Ramos (cell line): ENCODE results near the gene RASSF3.
"Not testable (repeated sequence)": the region's sequence is repeated elsewhere in the genome, so short reads cannot be mapped to it uniquely, and the experiment has no call there.

Source experiments
- in situ Hi-C: fragments of 300-500 bp; cut with MboI; formaldehyde crosslinking; loops from one replicate; pipeline ENCODE4 v1.14.3; 2022; ENCODE audit warnings: low sequenced_read_pairs; ENCODE audit not compliant: unreplicated experiment

The RASSF3 gene

GRCh38 chr12:64595863-64596793 is 14.2 kb upstream of the RASSF3 start:
- in situ Hi-C loops = no loop called here

- in situ Hi-C loops = no loop called here
These were observed 11.5 kb upstream of the RASSF3 start for GRCh38 chr12:64598831-64599230.

GRCh38 chr12:64600164-64600561 is 10.1 kb upstream of the RASSF3 start:
- in situ Hi-C loops = no loop called here

DNA sequence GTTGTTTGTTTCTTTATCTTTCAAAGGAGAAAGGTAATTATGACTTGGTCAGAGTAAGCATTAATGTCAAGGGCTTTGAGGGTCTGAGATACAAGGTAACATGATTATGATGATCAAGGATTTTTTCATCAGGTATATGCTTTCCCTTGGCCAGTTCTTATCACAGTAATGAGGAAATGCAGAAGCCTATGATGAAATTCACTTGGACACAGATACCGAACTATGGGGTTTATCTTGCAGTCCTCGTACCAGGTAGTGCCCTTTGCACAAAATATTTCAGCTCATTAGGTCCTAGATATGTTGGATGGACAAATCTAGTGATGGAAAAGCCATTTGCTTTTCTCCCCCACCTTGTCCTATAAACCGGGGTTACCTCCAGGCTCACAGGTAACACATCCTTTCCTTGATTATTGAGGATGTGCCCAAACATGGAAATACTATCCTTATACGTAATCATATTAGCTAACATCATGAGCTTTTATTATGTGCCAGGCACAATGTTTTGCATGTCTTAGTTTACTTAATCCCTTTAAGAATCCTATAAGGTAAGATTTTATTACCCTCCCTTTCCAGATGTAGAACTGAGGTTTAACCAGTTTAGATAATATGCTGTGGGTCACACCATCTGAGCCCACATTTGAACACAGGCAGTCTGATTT is 7.0 kb upstream of the RASSF3 start:
- in situ Hi-C loops = no loop called here

DNA sequence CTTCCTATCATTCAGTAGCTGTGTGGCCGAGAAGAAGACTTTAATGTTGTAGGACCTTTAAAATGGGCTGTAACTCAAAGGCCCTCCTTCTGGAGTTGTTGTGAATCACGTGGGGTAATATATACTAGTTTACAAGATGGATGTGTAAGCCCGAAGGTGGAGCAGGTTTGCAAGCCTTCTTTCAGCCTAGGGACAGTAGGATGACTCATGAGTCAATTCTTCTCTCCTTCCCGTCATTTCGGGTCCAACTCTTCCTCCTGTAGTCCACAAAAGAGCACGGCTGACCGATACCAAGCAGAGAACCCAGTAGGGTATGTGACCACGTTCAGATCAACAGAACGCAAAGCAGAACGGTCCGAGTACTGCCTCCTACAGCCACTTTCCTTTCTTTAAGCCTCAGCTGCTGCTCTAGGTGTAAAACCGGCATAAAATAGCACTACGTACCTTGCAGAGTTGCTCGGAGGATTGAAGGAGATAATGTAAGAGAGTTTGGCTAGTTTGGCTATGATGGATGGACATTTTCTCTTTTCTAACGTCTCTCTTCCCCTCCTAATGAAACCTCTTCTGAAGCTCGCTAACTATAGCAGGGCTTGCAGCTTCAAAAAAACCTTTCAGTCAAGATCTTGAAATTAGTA is 1.3 kb upstream of the RASSF3 start:
- in situ Hi-C loops = no loop called here

- in situ Hi-C loops = no loop called here
These were observed 688 bp upstream of the RASSF3 start for GRCh38 chr12:64609536-64610078.

DNA sequence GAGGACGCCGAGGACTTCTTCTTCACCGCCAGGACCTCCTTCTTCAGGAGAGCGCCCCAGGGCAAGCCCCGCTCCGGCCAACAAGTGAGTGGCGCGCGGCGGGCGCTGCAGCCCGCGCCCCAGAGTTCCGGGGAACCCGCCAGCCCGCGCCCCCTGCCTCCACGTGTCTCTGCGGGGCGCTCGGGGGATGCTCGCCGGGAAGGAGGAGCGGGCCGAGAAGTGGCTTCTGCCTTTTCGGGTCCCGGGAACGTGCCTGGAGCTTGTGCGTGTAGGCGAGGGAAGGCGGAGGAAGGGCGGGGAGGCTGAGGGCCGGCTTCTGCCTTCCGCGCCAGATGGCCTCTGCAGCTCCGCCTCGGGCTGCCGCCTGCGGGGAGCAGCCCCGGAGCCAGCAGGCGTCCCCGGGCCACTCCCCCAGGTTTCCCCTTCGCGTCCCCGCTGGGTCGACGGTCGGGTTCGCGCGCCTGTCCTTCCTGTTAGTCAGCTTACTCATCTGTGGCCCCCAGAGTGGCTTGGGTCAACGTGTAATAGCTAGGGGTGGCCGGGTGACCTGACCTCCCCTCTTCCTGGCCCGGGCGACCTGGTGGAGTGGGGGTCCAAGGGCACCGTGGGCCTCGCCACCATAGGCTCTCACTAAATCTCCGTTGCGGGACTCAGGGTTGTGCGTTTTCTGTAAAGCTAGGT is 505 bp downstream of the RASSF3 start:
- in situ Hi-C loops = no loop called here

- in situ Hi-C loops = no loop called here
These were observed 1.3 kb downstream of the RASSF3 start for GRCh38 chr12:64611341-64612284.

GRCh38 chr12:64612843-64613242 is 2.5 kb downstream of the RASSF3 start:
- in situ Hi-C loops = no loop called here

GRCh38 chr12:64613775-64614398 is 3.6 kb downstream of the RASSF3 start:
- in situ Hi-C loops = not testable (repeated sequence)

DNA sequence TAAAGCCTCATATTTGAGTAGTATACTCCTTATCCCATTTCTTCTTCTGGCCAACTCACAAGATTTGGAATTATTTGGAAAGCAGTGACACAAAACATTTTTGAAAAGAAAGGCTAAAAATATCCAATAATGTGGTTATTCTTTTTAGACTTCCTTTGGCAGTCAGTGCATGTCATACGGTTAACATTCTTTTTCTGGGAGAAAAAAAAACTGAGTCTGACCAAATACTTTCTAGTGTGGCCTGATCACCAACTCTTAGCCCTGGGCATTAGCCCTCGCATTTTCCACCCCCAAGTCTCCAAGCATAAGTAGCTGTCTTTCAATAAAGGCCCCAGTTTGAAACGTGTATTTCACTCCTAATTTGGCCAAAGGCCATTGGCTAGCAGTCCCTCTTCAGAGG is 5.9 kb downstream of the RASSF3 start:
- in situ Hi-C loops = no loop called here

- in situ Hi-C loops = no loop called here
These were observed 8.8 kb downstream of the RASSF3 start for GRCh38 chr12:64618953-64619590.

GRCh38 chr12:64621257-64621942 is 11.1 kb downstream of the RASSF3 start:
- in situ Hi-C loops = no loop called here

- in situ Hi-C loops = no loop called here
These were observed 13.7 kb downstream of the RASSF3 start for GRCh38 chr12:64624035-64624434.

- in situ Hi-C loops = no loop called here
These were observed 15.2 kb downstream of the RASSF3 start for GRCh38 chr12:64625243-64626077.

GRCh38 chr12:64626588-64626987 is 16.3 kb downstream of the RASSF3 start:
- in situ Hi-C loops = not testable (repeated sequence)

- in situ Hi-C loops = no loop called here
These were observed 17.5 kb downstream of the RASSF3 start for GRCh38 chr12:64627771-64628170.
